ENCODE measurements around the gene FAM13B. TPM values are rescaled to one million over a fixed set of nuclear protein-coding genes. Genes with fewer than 3 reads are reported as not detected.

The FAM13B gene
- polyA plus RNA-seq, 1 of the 3 experiments (the other 2 are of a cell fraction) = 13.0 TPM

- no peak for TF ChIP-seq ZBTB33 (IDR thresholded peaks at IDR 0.05; ENCODE audit: borderline replicate concordance, low read depth)
- TF ChIP-seq EP300 (IDR thresholded peaks at IDR 0.05; ENCODE audit: borderline replicate concordance in 1 of 2, low read depth in 1 of 2, low read length in 1 of 2) = no peak
- no peak for TF ChIP-seq JUND (IDR thresholded peaks at IDR 0.05)
- no peak for TF ChIP-seq TEAD4 (IDR thresholded peaks at IDR 0.05; ENCODE audit: borderline replicate concordance, insufficient read depth)
- TF ChIP-seq NRF1 (IDR thresholded peaks at IDR 0.05; ENCODE audit: low read depth, low read length) = no peak
- TF ChIP-seq POLR2AphosphoS5 (IDR thresholded peaks at IDR 0.05; ENCODE audit: low read depth, low read length) = no peak
- TF ChIP-seq SIN3A (IDR thresholded peaks at IDR 0.05; ENCODE audit: borderline replicate concordance, low read depth, low read length) = no peak
- TF ChIP-seq, protein P1, sequence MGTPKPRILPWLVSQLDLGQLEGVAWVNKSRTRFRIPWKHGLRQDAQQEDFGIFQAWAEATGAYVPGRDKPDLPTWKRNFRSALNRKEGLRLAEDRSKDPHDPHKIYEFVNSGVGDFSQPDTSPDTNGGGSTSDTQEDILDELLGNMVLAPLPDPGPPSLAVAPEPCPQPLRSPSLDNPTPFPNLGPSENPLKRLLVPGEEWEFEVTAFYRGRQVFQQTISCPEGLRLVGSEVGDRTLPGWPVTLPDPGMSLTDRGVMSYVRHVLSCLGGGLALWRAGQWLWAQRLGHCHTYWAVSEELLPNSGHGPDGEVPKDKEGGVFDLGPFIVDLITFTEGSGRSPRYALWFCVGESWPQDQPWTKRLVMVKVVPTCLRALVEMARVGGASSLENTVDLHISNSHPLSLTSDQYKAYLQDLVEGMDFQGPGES (IDR thresholded peaks at IDR 0.05; ENCODE audit: low read depth, low read length) = no peak
- TF ChIP-seq MXI1 (IDR thresholded peaks at IDR 0.05; ENCODE audit: low read depth, low read length) = no peak
- no peak for TF ChIP-seq NFIC (IDR thresholded peaks at IDR 0.05; ENCODE audit: borderline replicate concordance)
- Histone ChIP-seq H3K27me3 (ENCODE audit: insufficient read depth) (no peaks in the 10 kb centered on the region), H3K9me2 (no peaks in the 10 kb centered on the region), H4K20me1 (ENCODE audit: insufficient read depth) (peaks cover 89% of the 10 kb centered on the region), H3K9me3 (no peaks in the 10 kb centered on the region), H3K4me2 (no peak overlapping the region; the same call in 1 of the 2 replicates), H2AFZ (ENCODE audit: low read depth) (no peak overlapping the region), H3K9ac (no peak overlapping the region), H3K79me2 (ENCODE audit: insufficient read depth) (peaks cover 100% of the 10 kb centered on the region), H3K27ac (ENCODE audit: low read depth in 2 of 2, low read length in 1 of 2) (no peak overlapping the region), H3K4me1 (ENCODE audit: control insufficient read depth in 1 of 2, insufficient read depth in 2 of 2, low read depth in 1 of 2, low read length in 1 of 2) (0 out of 4 replicates have a peak, but pooled peaks cover 0 to 7% of the 10 kb centered on the region in 2 experiments), H3F3A (replicated peaks; ENCODE audit: insufficient read depth) (peaks cover 6% of the 10 kb centered on the region), H3K4me3 (ENCODE audit: low read depth in 2 of 2, low read length in 1 of 2) (no peak overlapping the region), H3K36me3 (replicated peaks in 1 of 2; ENCODE audit: control insufficient read depth in 1 of 2, insufficient read depth in 2 of 2, low read length in 1 of 2) (peaks cover 7 to 34% of the 10 kb centered on the region in 2 experiments)
- POLR2A ChIA-PET = no interaction called here
- CTCF ChIA-PET = interaction anchor here (0.9 kb wide), 1 partner anchor 245 kb away, joined by 3 read pairs; no protein-coding TSS in a partner anchor
- DNase-seq = no peak
Observed at GRCh38 chr5:138024117-138024516, 8.8 kb downstream of the FAM13B start.

- 99% methylated on average over 3 of the region's 3 CpGs for WGBS (ENCODE audit: low lambda C conversion rate)
- POLR2A ChIA-PET = no interaction called here
- H3K4me2 ChIP-seq = no peak overlapping the region
- no peaks in the 10 kb centered on the region for H3K9me3 ChIP-seq
- H3K27me3 ChIP-seq (ENCODE audit: insufficient read depth) = no peaks in the 10 kb centered on the region
- peaks cover 18 to 39% of the 10 kb centered on the region in 2 experiments for H3K36me3 ChIP-seq (replicated peaks in 1 of 2; ENCODE audit: control insufficient read depth in 1 of 2, insufficient read depth in 2 of 2, low read length in 1 of 2)
- H3K9ac ChIP-seq = no peak overlapping the region
- H3F3A ChIP-seq (replicated peaks; ENCODE audit: insufficient read depth) = peaks cover 6% of the 10 kb centered on the region
- CTCF ChIA-PET = interaction anchor here (0.6 to 1.5 kb wide), 4 partner anchors 13 to 46 kb away, joined by 3 to 7 read pairs (median 3); no protein-coding TSS in a partner anchor
- H3K27ac ChIP-seq (ENCODE audit: low read depth in 2 of 2, low read length in 1 of 2) = no peak overlapping the region
- DNase-seq = no peak
- no peak for TF ChIP-seq ZBTB33 (IDR thresholded peaks at IDR 0.05; ENCODE audit: borderline replicate concordance, low read depth)
- TF ChIP-seq NFIC (IDR thresholded peaks at IDR 0.05; ENCODE audit: borderline replicate concordance) = no peak
- TF ChIP-seq, protein P2, sequence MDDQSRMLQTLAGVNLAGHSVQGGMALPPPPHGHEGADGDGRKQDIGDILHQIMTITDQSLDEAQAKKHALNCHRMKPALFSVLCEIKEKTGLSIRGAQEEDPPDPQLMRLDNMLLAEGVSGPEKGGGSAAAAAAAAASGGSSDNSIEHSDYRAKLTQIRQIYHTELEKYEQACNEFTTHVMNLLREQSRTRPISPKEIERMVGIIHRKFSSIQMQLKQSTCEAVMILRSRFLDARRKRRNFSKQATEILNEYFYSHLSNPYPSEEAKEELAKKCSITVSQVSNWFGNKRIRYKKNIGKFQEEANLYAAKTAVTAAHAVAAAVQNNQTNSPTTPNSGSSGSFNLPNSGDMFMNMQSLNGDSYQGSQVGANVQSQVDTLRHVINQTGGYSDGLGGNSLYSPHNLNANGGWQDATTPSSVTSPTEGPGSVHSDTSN (IDR thresholded peaks at IDR 0.05) = no peak
- TF ChIP-seq FOXM1 (IDR thresholded peaks at IDR 0.05; ENCODE audit: low read depth) = no peak
- TF ChIP-seq ELF1 (IDR thresholded peaks at IDR 0.05) = no peak
- TF ChIP-seq MXI1 (IDR thresholded peaks at IDR 0.05; ENCODE audit: low read depth, low read length) = no peak
- TF ChIP-seq SIN3A (IDR thresholded peaks at IDR 0.05; ENCODE audit: borderline replicate concordance, low read depth, low read length) = no peak
- TF ChIP-seq EZH2phosphoT487 (IDR thresholded peaks at IDR 0.05; ENCODE audit: borderline replicate concordance, low read depth) = no peak
- no peak for TF ChIP-seq YY1 (IDR thresholded peaks at IDR 0.05; ENCODE audit: low read depth)
- TF ChIP-seq GABPA (IDR thresholded peaks at IDR 0.05; ENCODE audit: low read depth) = no peak
- no peak for TF ChIP-seq USF1 (IDR thresholded peaks at IDR 0.05; ENCODE audit: borderline replicate concordance, low read depth)
- no peak for TF ChIP-seq POLR2AphosphoS5 (IDR thresholded peaks at IDR 0.05; ENCODE audit: low read depth, low read length)
- TF ChIP-seq FOXJ3 (CRISPR knock-in tag; IDR thresholded peaks at IDR 0.05) = no peak
- H2AFZ ChIP-seq (ENCODE audit: low read depth) = no peak overlapping the region
- peaks cover 98% of the 10 kb centered on the region for H3K79me2 ChIP-seq (ENCODE audit: insufficient read depth)
- peaks cover 0 to 7% of the 10 kb centered on the region in 2 experiments; a peak in 1 of 4 replicates for H3K4me1 ChIP-seq (ENCODE audit: control insufficient read depth in 1 of 2, insufficient read depth in 2 of 2, low read depth in 1 of 2, low read length in 1 of 2)
- H3K9me2 ChIP-seq = no peaks in the 10 kb centered on the region
- H4K20me1 ChIP-seq (ENCODE audit: insufficient read depth) = peaks cover 77% of the 10 kb centered on the region
- no peak overlapping the region for H3K4me3 ChIP-seq (ENCODE audit: low read depth in 2 of 2, low read length in 1 of 2)
Observed at GRCh38 chr5:138022912-138023311, 10.0 kb downstream of the FAM13B start.

Measured in SK-N-SH (cell line).